Transverse colon (tissue), 3 donors: ENCODE data around the gene BLCAP.

Experiments used
- CTCF ChIP-seq, 5 experiments: fragments of 200-600 bp in 3 of 5; fragments of 450-650 bp in 2 of 5; sonication (generic) in 3 of 5; IDR thresholded peaks; 1 replicate in 2 of 5; 2 replicates in 3 of 5; pipeline ENCODE4 v1.5.1; 2016 to 2017; ENCODE audit warnings: antibody characterized with exemption in 5 of 5, inconsistent platforms in 3 of 5, mild to moderate bottlenecking in 2 of 5, moderate library complexity in 1 of 5
- POLR2A ChIP-seq: fragments of 450-650 bp; IDR thresholded peaks from one replicate; pipeline ENCODE4 v1.6.1; 2016; ENCODE audit warnings: antibody characterized with exemption, mild to moderate bottlenecking, moderate library complexity

GRCh38 chr20:37474386-37474785 is 53.3 kb downstream of the BLCAP start:
- TF ChIP-seq POLR2A, result no peak
- no peak for TF ChIP-seq CTCF (IDR thresholded peaks at IDR 0.05)
